H9 (cell line): ENCODE measurements around the gene CLMP. TPM values are rescaled to one million over a fixed set of nuclear protein-coding genes. Genes with fewer than 3 reads are reported as not detected.

Experiments used
- DNase-seq: peaks from one replicate; pipeline ENCODE4 v3.0.0-alpha.2; 2017
- H2AFZ ChIP-seq: one replicate; pipeline ENCODE4 v1.6.1; 2013; ENCODE audit warnings: mild to moderate bottlenecking, low read length, control low read depth, moderate library complexity
- H2AK5ac ChIP-seq: 2 replicates; pipeline ENCODE4 v1.6.1; 2013; ENCODE audit warnings: low read length, control low read depth, mixed read lengths; ENCODE audit not compliant: insufficient read length
- H2BK120ac ChIP-seq: one replicate; pipeline ENCODE4 v1.6.1; 2013; ENCODE audit warnings: low read depth, mild to moderate bottlenecking, low read length, control low read depth, inconsistent platforms; ENCODE audit not compliant: poor library complexity, severe bottlenecking
- H2BK12ac ChIP-seq: 2 replicates; pipeline ENCODE4 v1.6.1; 2013; ENCODE audit warnings: low read length, control low read depth, mixed read lengths, low read depth; ENCODE audit not compliant: insufficient read length
- H2BK15ac ChIP-seq: 2 replicates; pipeline ENCODE4 v1.6.1; 2013; ENCODE audit warnings: low read depth, low read length, control low read depth
- H2BK20ac ChIP-seq: one replicate; pipeline ENCODE4 v1.6.1; 2013; ENCODE audit warnings: low read depth, mild to moderate bottlenecking, low read length, control low read depth, inconsistent platforms; ENCODE audit not compliant: poor library complexity, severe bottlenecking
- H2BK5ac ChIP-seq: 2 replicates; pipeline ENCODE4 v1.6.1; 2013; ENCODE audit warnings: low read length, control low read depth, mixed read lengths; ENCODE audit not compliant: insufficient read length
- H3K14ac ChIP-seq: 2 replicates; pipeline ENCODE4 v1.6.1; 2013; ENCODE audit warnings: low read length, control low read depth; ENCODE audit not compliant: insufficient read depth
- H3K18ac ChIP-seq: 2 replicates; pipeline ENCODE4 v1.6.1; 2013; ENCODE audit warnings: low read depth, mild to moderate bottlenecking, mixed read lengths, low read length, control low read depth; ENCODE audit not compliant: insufficient read length
- H3K23ac ChIP-seq: 2 replicates; pipeline ENCODE4 v1.6.1; 2013; ENCODE audit warnings: low read length, control low read depth, mixed read lengths, low read depth; ENCODE audit not compliant: insufficient read length
- H3K23me2 ChIP-seq: 2 replicates; pipeline ENCODE4 v1.6.1; 2013; ENCODE audit warnings: low read depth, mild to moderate bottlenecking, mixed read lengths, low read length, control low read depth; ENCODE audit not compliant: insufficient read length, poor library complexity, severe bottlenecking
- H3K27ac ChIP-seq: 2 replicates; pipeline ENCODE4 v1.5.1; 2013; ENCODE audit warnings: low read length, control low read depth, mixed read lengths, low read depth; ENCODE audit not compliant: insufficient read length
- H3K27me3 ChIP-seq: 2 replicates; pipeline ENCODE4 v1.6.1; 2013; ENCODE audit warnings: low read length, control low read depth, inconsistent platforms; ENCODE audit not compliant: insufficient read depth
- H3K4ac ChIP-seq: 2 replicates; pipeline ENCODE4 v1.6.1; 2013; ENCODE audit warnings: low read depth, mild to moderate bottlenecking, control low read depth, inconsistent platforms, low read length, moderate library complexity
- H3K4me1 ChIP-seq: 2 replicates; pipeline ENCODE4 v1.6.1; 2013; ENCODE audit warnings: low read length, control low read depth, inconsistent platforms; ENCODE audit not compliant: insufficient read depth
- H3K4me2 ChIP-seq: 2 replicates; pipeline ENCODE4 v1.6.1; 2013; ENCODE audit warnings: low read length, control low read depth, mixed read lengths; ENCODE audit not compliant: insufficient read length, insufficient read depth
- H3K56ac ChIP-seq: 2 replicates; pipeline ENCODE4 v1.6.1; 2013; ENCODE audit warnings: low read depth, mild to moderate bottlenecking, mixed read lengths, low read length, control low read depth; ENCODE audit not compliant: insufficient read length
- H3K79me1 ChIP-seq: 2 replicates; pipeline ENCODE4 v1.6.1; 2013; ENCODE audit warnings: low read depth, mild to moderate bottlenecking, moderate library complexity, low read length, control low read depth, inconsistent platforms; ENCODE audit not compliant: insufficient read depth, poor library complexity, severe bottlenecking
- H3K79me2 ChIP-seq: 2 replicates; pipeline ENCODE4 v1.6.1; 2013; ENCODE audit warnings: low read length, control low read depth, inconsistent platforms; ENCODE audit not compliant: insufficient read depth
- H3K9ac ChIP-seq: 2 replicates; pipeline ENCODE4 v1.6.1; 2013; ENCODE audit warnings: low read length, control low read depth, mixed read lengths; ENCODE audit not compliant: insufficient read length; ENCODE audit errors: extremely low read depth
- H3K9me3 ChIP-seq: one replicate; pipeline ENCODE4 v1.6.1; 2013; ENCODE audit warnings: low read depth, low read length, inconsistent platforms; ENCODE audit not compliant: control insufficient read depth
- H3T11ph ChIP-seq: one replicate; pipeline ENCODE4 v1.6.1; 2013; ENCODE audit warnings: mild to moderate bottlenecking, low read length, control low read depth, inconsistent platforms
- H4K20me1 ChIP-seq: one replicate; pipeline ENCODE4 v1.6.1; 2013; ENCODE audit not compliant: control insufficient read depth, insufficient read length, insufficient read depth
- H4K5ac ChIP-seq: 2 replicates; pipeline ENCODE4 v1.6.1; 2013; ENCODE audit warnings: low read depth, mild to moderate bottlenecking, mixed read lengths, low read length, control low read depth; ENCODE audit not compliant: insufficient read length
- H4K8ac ChIP-seq: replicated peaks from 2 replicates; pipeline ENCODE4 v1.6.1; 2013; ENCODE audit warnings: low read length, control low read depth, mixed read lengths, low read depth; ENCODE audit not compliant: insufficient read length
- H4K91ac ChIP-seq: 2 replicates; pipeline ENCODE4 v1.6.1; 2013; ENCODE audit warnings: low read depth, mild to moderate bottlenecking, moderate library complexity, mixed read lengths, low read length, control low read depth; ENCODE audit not compliant: insufficient read length
- H3K27ac Mint-ChIP-seq, 3 experiments: 2 replicates in 2 of 3; 3 replicates in 1 of 3; pipeline ENCODE4 v1.8.0; 2020 to 2021; ENCODE audit warnings: mixed read lengths in 3 of 3, mild to moderate bottlenecking in 1 of 3, moderate library complexity in 1 of 3
- H3K27me3 Mint-ChIP-seq: 2 replicates; pipeline ENCODE4 v1.8.0; 2021; ENCODE audit warnings: low read depth, mild to moderate bottlenecking, moderate library complexity, mixed read lengths
- H3K36me3 Mint-ChIP-seq, 3 experiments: 2 replicates in 2 of 3; 3 replicates in 1 of 3; pipeline ENCODE4 v1.8.0; 2020 to 2021; ENCODE audit warnings: low read depth in 3 of 3, mixed read lengths in 3 of 3; ENCODE audit not compliant: insufficient read depth in 1 of 3
- H3K4me1 Mint-ChIP-seq, 2 experiments: 2 replicates each; pipeline ENCODE4 v1.8.0; 2020; ENCODE audit warnings: mixed read lengths in 2 of 2
- H3K4me3 Mint-ChIP-seq, 2 experiments: 2 replicates in 1 of 2; 3 replicates in 1 of 2; pipeline ENCODE4 v1.8.0; 2020 to 2021; ENCODE audit warnings: mild to moderate bottlenecking in 2 of 2, mixed read lengths in 2 of 2, moderate library complexity in 1 of 2
- H3K9me3 Mint-ChIP-seq, 2 experiments: 2 replicates in 1 of 2; 3 replicates in 1 of 2; pipeline ENCODE4 v1.8.0; 2020; ENCODE audit warnings: mild to moderate bottlenecking in 2 of 2, mixed read lengths in 2 of 2, moderate library complexity in 1 of 2
- CTCF ChIP-seq: fragments of 200-600 bp; sonication (generic); conservative IDR thresholded peaks from 3 replicates; pipeline ENCODE4 v1.8.0; 2021; ENCODE audit warnings: antibody characterized with exemption, mild to moderate bottlenecking
- WGBS: extraction: QIAGEN DNeasy Blood & Tissue Kit; methylation state at CpG from one replicate; pipeline ENCODE4 v1.1.7; 2013; ENCODE audit warnings: missing lambda C conversion rate, low lambda C conversion rate, mixed read lengths; ENCODE audit not compliant: insufficient read length; ENCODE audit errors: extremely low coverage; 5-methylcytosine and 5-hydroxymethylcytosine counted together
- total RNA-seq: library from RNA; stranded (reverse); gene quantifications from 2 replicates; pipeline ENCODE4 v1.2.1, GENCODE V29; 2021

Gene CLMP
- total RNA-seq, 1 experiment from 2014 or later, result 13.8 TPM

DNA sequence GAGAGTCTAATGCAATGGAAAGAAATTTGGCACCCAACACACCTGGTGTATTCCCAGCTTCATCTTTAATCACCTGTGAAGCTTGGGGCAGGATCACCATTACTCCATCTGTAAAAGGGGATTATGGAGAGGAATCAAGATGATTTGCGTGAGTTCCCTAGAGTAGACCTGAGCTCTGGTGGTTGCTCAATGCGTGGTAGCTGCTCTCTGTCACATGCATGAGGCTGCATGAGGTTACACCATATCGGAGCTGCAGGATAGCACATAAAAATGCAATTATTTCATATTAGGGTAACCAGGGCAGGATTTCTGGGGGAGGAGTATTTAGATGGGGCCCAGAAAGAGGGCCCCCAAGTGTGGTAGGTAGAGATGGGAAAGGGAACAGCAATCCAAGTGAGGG lies 35.3 kb upstream of the CLMP start:
- Histone ChIP-seq H2BK20ac (no peak overlapping the region), H3K23me2 (no peaks in the 10 kb centered on the region), H3K27me3 (no peaks in the 10 kb centered on the region), H2BK12ac (no peak overlapping the region), H3K27ac (no peak overlapping the region), H3K9ac (no peak overlapping the region), H3K14ac (no peak overlapping the region), H4K20me1 (no peaks in the 10 kb centered on the region), H2AFZ (no peak overlapping the region), H3K79me1 (no peaks in the 10 kb centered on the region), H3K4me2 (no peak overlapping the region), H2BK120ac (no peak overlapping the region), H2AK5ac (no peak overlapping the region), H4K91ac (no peak overlapping the region), H4K8ac (no peak overlapping the region), H3K23ac (no peak overlapping the region), H2BK5ac (no peak overlapping the region), H2BK15ac (no peak overlapping the region), H4K5ac (no peak overlapping the region), H3K18ac (no peak overlapping the region), H3K4me1 (peaks cover 10% of the 10 kb centered on the region), H3K56ac (no peak overlapping the region), H3K79me2 (no peaks in the 10 kb centered on the region), H3K9me3 (no peaks in the 10 kb centered on the region), H3T11ph (no peak overlapping the region), H3K4ac (no peak overlapping the region)
- DNase-seq, result no peak
- Mint-ChIP-seq H3K9me3 (no peaks in the 10 kb centered on the region), H3K4me1 (peaks cover 21 to 25% of the 10 kb centered on the region in 2 experiments), H3K27me3 (no peaks in the 10 kb centered on the region; the same call in 1 of the 2 replicates), H3K36me3 (no peaks in the 10 kb centered on the region), H3K4me3 (no peak overlapping the region), H3K27ac (no peak overlapping the region)
- WGBS, result no CpG with 5 or more reads among the region's 3 CpGs
- TF ChIP-seq CTCF, result no peak
